Neural cell (in vitro differentiated cells): ENCODE results near the gene EAF2. TPM values are rescaled to one million over a fixed set of nuclear protein-coding genes. Genes with fewer than 3 reads are reported as not detected.

Source experiments
- H2AFZ ChIP-seq: fragments of 200-600, 300-800 bp; sonication (generic), shearing (Covaris generic); 2 replicates; pipeline ENCODE4 v1.6.0; 2014; ENCODE audit warnings: low read depth, mild to moderate bottlenecking, antibody characterized with exemption, low read length, moderate library complexity
- H3F3A ChIP-seq: fragments of 200-600 bp; shearing (Covaris generic); 2 replicates; pipeline ENCODE4 v1.6.1; 2016; ENCODE audit warnings: mild to moderate bottlenecking, moderate library complexity, mixed read lengths, antibody characterized with exemption, low read length; ENCODE audit not compliant: insufficient read depth, poor library complexity, severe bottlenecking
- H3K27ac ChIP-seq: fragments of 200-600, 300-800 bp; sonication (generic), shearing (Covaris generic); 2 replicates; pipeline ENCODE4 v1.5.1; 2014; ENCODE audit warnings: mild to moderate bottlenecking, low read length, moderate library complexity
- H3K27me3 ChIP-seq: fragments of 300-800, 200-600 bp; sonication (generic), shearing (Covaris generic); 2 replicates; pipeline ENCODE4 v1.6.0; 2014; ENCODE audit warnings: mild to moderate bottlenecking, low read depth, low read length, moderate library complexity; ENCODE audit not compliant: insufficient read depth
- H3K36me3 ChIP-seq: fragments of 300-800, 200-600 bp; sonication (generic), shearing (Covaris generic); 2 replicates; pipeline ENCODE4 v1.5.1; 2014; ENCODE audit warnings: mild to moderate bottlenecking, antibody characterized with exemption, low read length, moderate library complexity; ENCODE audit not compliant: insufficient read depth
- H3K4me2 ChIP-seq: fragments of 300-800, 200-600 bp; sonication (generic), shearing (Covaris generic); 2 replicates; pipeline ENCODE4 v1.6.0; 2014; ENCODE audit warnings: mild to moderate bottlenecking, low read length
- H3K4me3 ChIP-seq: fragments of 300-800, 200-600 bp; sonication (generic), shearing (Covaris generic); 2 replicates; pipeline ENCODE4 v1.5.1; 2014; ENCODE audit warnings: mild to moderate bottlenecking, low read length, moderate library complexity
- H3K79me2 ChIP-seq: fragments of 200-600 bp; shearing (Covaris generic); replicated peaks from 2 replicates; pipeline ENCODE4 v1.6.0; 2014; ENCODE audit warnings: mild to moderate bottlenecking, low read length, moderate library complexity; ENCODE audit not compliant: insufficient read depth
- H3K9ac ChIP-seq: fragments of 300-800, 200-600 bp; sonication (generic), shearing (Covaris generic); 2 replicates; pipeline ENCODE4 v1.6.1; 2016; ENCODE audit warnings: mild to moderate bottlenecking, low read length, mixed read lengths
- H3K9me2 ChIP-seq: fragments of 200-600 bp; shearing (Covaris generic); 2 replicates; pipeline ENCODE4 v1.6.1; 2016; ENCODE audit warnings: mild to moderate bottlenecking, low read length, mixed read lengths; ENCODE audit not compliant: insufficient read depth
- H3K9me3 ChIP-seq: fragments of 200-600, 300-800 bp; sonication (generic), shearing (Covaris generic); 2 replicates; pipeline ENCODE4 v1.6.1; 2016; ENCODE audit warnings: mild to moderate bottlenecking, mixed run types, low read length, moderate library complexity, mixed read lengths
- H4K20me1 ChIP-seq: fragments of 200-600 bp; shearing (Covaris generic); 2 replicates; pipeline ENCODE4 v1.6.1; 2016; ENCODE audit warnings: mild to moderate bottlenecking, mixed run types; ENCODE audit not compliant: insufficient read depth
- EP300 ChIP-seq: fragments of 450-650 bp; conservative IDR thresholded peaks from 2 replicates; pipeline ENCODE4 v1.6.1; 2014; ENCODE audit warnings: antibody characterized with exemption, mild to moderate bottlenecking, moderate library complexity; ENCODE audit not compliant: poor library complexity, severe bottlenecking
- EZH2 ChIP-seq: fragments of 200-600, 300-800 bp; shearing (Covaris generic), sonication (generic); IDR thresholded peaks from 2 replicates; pipeline ENCODE4 v1.6.1; 2014; ENCODE audit warnings: antibody characterized with exemption, low read length, borderline replicate concordance, mild to moderate bottlenecking; ENCODE audit not compliant: insufficient read depth, poor library complexity, severe bottlenecking
- MXI1 ChIP-seq: fragments of 450-650 bp; conservative IDR thresholded peaks from 2 replicates; pipeline ENCODE4 v1.6.1; 2014; ENCODE audit warnings: antibody characterized with exemption, mild to moderate bottlenecking; ENCODE audit not compliant: poor library complexity, severe bottlenecking
- POLR2AphosphoS5 ChIP-seq: IDR thresholded peaks from 2 replicates; pipeline ENCODE4 v1.6.1; 2012
- RAD21 ChIP-seq: fragments of 450-650 bp; conservative IDR thresholded peaks from 2 replicates; pipeline ENCODE4 v1.6.1; 2014; ENCODE audit warnings: antibody characterized with exemption, mild to moderate bottlenecking, moderate library complexity
- SMC3 ChIP-seq: fragments of 450-650 bp; conservative IDR thresholded peaks from 2 replicates; pipeline ENCODE4 v1.6.1; 2014; ENCODE audit warnings: antibody characterized with exemption, mild to moderate bottlenecking, moderate library complexity; ENCODE audit not compliant: poor library complexity
- TAF1 ChIP-seq: IDR thresholded peaks from 2 replicates; pipeline ENCODE4 v1.6.1; 2012; ENCODE audit warnings: low read depth
- polyA plus RNA-seq: library from polyadenylated mRNA; depleted of rRNA; stranded (reverse); fragments of >200 nt; gene quantifications from 2 replicates; pipeline ENCODE4 v1.2.3, GENCODE V29; 2014
- TF ChIP-seq, protein P1 (sequence below): IDR thresholded peaks from 2 replicates; pipeline ENCODE4 v1.6.1; 2012; ENCODE audit warnings: borderline replicate concordance
- TF ChIP-seq, protein P2 (sequence below): fragments of 450-650 bp; IDR thresholded peaks from 2 replicates; pipeline ENCODE4 v1.5.1; 2014; ENCODE audit warnings: antibody characterized with exemption, mild to moderate bottlenecking, moderate library complexity; ENCODE audit not compliant: poor library complexity, severe bottlenecking

Gene EAF2
- polyA plus RNA-seq, 1 donor from 2014 or later, result 2.0 TPM

- H4K20me1 ChIP-seq, result no peaks in the 10 kb centered on the region
- TF ChIP-seq TAF1 (no peak), POLR2AphosphoS5 (no peak), RAD21 (no peak), SMC3 (no peak), EP300 (no peak), MXI1 (no peak), EZH2 (no peak)
- TF ChIP-seq, protein P1, sequence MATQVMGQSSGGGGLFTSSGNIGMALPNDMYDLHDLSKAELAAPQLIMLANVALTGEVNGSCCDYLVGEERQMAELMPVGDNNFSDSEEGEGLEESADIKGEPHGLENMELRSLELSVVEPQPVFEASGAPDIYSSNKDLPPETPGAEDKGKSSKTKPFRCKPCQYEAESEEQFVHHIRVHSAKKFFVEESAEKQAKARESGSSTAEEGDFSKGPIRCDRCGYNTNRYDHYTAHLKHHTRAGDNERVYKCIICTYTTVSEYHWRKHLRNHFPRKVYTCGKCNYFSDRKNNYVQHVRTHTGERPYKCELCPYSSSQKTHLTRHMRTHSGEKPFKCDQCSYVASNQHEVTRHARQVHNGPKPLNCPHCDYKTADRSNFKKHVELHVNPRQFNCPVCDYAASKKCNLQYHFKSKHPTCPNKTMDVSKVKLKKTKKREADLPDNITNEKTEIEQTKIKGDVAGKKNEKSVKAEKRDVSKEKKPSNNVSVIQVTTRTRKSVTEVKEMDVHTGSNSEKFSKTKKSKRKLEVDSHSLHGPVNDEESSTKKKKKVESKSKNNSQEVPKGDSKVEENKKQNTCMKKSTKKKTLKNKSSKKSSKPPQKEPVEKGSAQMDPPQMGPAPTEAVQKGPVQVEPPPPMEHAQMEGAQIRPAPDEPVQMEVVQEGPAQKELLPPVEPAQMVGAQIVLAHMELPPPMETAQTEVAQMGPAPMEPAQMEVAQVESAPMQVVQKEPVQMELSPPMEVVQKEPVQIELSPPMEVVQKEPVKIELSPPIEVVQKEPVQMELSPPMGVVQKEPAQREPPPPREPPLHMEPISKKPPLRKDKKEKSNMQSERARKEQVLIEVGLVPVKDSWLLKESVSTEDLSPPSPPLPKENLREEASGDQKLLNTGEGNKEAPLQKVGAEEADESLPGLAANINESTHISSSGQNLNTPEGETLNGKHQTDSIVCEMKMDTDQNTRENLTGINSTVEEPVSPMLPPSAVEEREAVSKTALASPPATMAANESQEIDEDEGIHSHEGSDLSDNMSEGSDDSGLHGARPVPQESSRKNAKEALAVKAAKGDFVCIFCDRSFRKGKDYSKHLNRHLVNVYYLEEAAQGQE, result no peak
- TF ChIP-seq, protein P2, sequence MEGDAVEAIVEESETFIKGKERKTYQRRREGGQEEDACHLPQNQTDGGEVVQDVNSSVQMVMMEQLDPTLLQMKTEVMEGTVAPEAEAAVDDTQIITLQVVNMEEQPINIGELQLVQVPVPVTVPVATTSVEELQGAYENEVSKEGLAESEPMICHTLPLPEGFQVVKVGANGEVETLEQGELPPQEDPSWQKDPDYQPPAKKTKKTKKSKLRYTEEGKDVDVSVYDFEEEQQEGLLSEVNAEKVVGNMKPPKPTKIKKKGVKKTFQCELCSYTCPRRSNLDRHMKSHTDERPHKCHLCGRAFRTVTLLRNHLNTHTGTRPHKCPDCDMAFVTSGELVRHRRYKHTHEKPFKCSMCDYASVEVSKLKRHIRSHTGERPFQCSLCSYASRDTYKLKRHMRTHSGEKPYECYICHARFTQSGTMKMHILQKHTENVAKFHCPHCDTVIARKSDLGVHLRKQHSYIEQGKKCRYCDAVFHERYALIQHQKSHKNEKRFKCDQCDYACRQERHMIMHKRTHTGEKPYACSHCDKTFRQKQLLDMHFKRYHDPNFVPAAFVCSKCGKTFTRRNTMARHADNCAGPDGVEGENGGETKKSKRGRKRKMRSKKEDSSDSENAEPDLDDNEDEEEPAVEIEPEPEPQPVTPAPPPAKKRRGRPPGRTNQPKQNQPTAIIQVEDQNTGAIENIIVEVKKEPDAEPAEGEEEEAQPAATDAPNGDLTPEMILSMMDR, result no peak
- no peaks in the 10 kb centered on the region for H3K36me3 ChIP-seq
- no peaks in the 10 kb centered on the region for H3K79me2 ChIP-seq
- no peaks in the 10 kb centered on the region for H3F3A ChIP-seq
- no peaks in the 10 kb centered on the region for H3K9me2 ChIP-seq
- H3K4me2 ChIP-seq, result no peak overlapping the region
- H2AFZ ChIP-seq, result no peak overlapping the region
- no peak overlapping the region for H3K4me3 ChIP-seq
- no peaks in the 10 kb centered on the region for H3K27me3 ChIP-seq
- H3K27ac ChIP-seq, result no peak overlapping the region
- no peaks in the 10 kb centered on the region for H3K9me3 ChIP-seq
- no peak overlapping the region for H3K9ac ChIP-seq
Measured at GRCh38 chr3:121918779-121919483, 83.9 kb downstream of the EAF2 start.

- Histone ChIP-seq H3K27ac (no peak overlapping the region), H4K20me1 (no peaks in the 10 kb centered on the region), H3K9me3 (no peaks in the 10 kb centered on the region), H2AFZ (no peak overlapping the region), H3F3A (no peaks in the 10 kb centered on the region), H3K9ac (no peak overlapping the region), H3K9me2 (no peaks in the 10 kb centered on the region), H3K79me2 (no peaks in the 10 kb centered on the region), H3K27me3 (no peaks in the 10 kb centered on the region), H3K4me3 (no peak overlapping the region), H3K36me3 (no peaks in the 10 kb centered on the region), H3K4me2 (no peak overlapping the region)
- no peak for TF ChIP-seq EP300
- TF ChIP-seq, protein P1, result no peak
- TF ChIP-seq TAF1, result no peak
- no peak for TF ChIP-seq POLR2AphosphoS5
- TF ChIP-seq EZH2, result no peak
- TF ChIP-seq RAD21, result no peak
- TF ChIP-seq, protein P2, result no peak
- TF ChIP-seq SMC3, result no peak
- TF ChIP-seq MXI1, result no peak
Measured at GRCh38 chr3:121924734-121925133, 89.7 kb downstream of the EAF2 start.
